A549 (cell line): ENCODE results near the gene WDR62. TPM values are rescaled to one million over a fixed set of nuclear protein-coding genes. Genes with fewer than 3 reads are reported as not detected.

Experiments used
- ATAC-seq, 2 experiments: fragments of 200-7000 bp in 1 of 2; fragments of >200 bp in 1 of 2; cut with Nextera tagmentation in 1 of 2; cut with Tn5 transposase in 1 of 2; 3 replicates each; pipeline versions ENCODE4 v1.8.0 to v1.9.1; 2018 to 2020; ENCODE audit warnings: mild to moderate bottlenecking in 1 of 2, moderate library complexity in 1 of 2
- CTCF ChIA-PET: fragments of 300-600 bp; sonication (Branson Sonifier 250); formaldehyde crosslinking; extraction: SDS; loops from one replicate; lab custom pipeline; 2021; ENCODE audit warnings: antibody characterized with exemption, inconsistent platforms; lab: Yijun Ruan, JAX
- POLR2A ChIA-PET: fragments of 350-600 bp; formaldehyde crosslinking; extraction: SDS; loops from one replicate; lab custom pipeline; 2021; ENCODE audit warnings: antibody characterized with exemption, inconsistent platforms; lab: Yijun Ruan, JAX
- DNase-seq, 2 experiments: peaks; one replicate each; pipeline versions ENCODE4 v3.0.0 to v3.0.0-alpha.2; 2011 to 2016; ENCODE audit warnings: low read depth in 1 of 2, low spot score in 1 of 2
- FAIRE-seq: peaks from 2 replicates; lab custom pipeline; 2011; peaks lifted over from hg19 to GRCh38; lab: Jason Lieb, UNC
- H3K27ac ChIP-seq, 2 experiments: fragments of >200 bp; sonication (Bioruptor Twin); formaldehyde crosslinking; 3 replicates each; pipeline ENCODE4 v1.5.1; 2016 to 2017
- H3K4me1 ChIP-seq: fragments of >200 bp; sonication (Bioruptor Twin); formaldehyde crosslinking; 3 replicates; pipeline ENCODE4 v1.6.1; 2016
- H3K4me2 ChIP-seq: fragments of >200 bp; sonication (Bioruptor Twin); formaldehyde crosslinking; 3 replicates; pipeline ENCODE4 v1.6.1; 2016
- H3K4me3 ChIP-seq: fragments of >200 bp; sonication (Bioruptor Twin); formaldehyde crosslinking; 3 replicates; pipeline ENCODE4 v1.5.1; 2016
- H3K9me3 ChIP-seq: fragments of >200 bp; sonication (Bioruptor Twin); formaldehyde crosslinking; 3 replicates; pipeline ENCODE4 v1.6.1; 2016
- ATOH8 ChIP-seq: fragments of 250-450 bp; sonication (Bioruptor Pico); IDR thresholded peaks from 2 replicates; pipeline ENCODE4 v1.5.0; 2020; ENCODE audit warnings: low read depth, mild to moderate bottlenecking, moderate library complexity
- CBX2 ChIP-seq: fragments of 200-600 bp; sonication (generic); IDR thresholded peaks from 2 replicates; pipeline ENCODE4 v1.6.1; 2016; ENCODE audit warnings: low read depth, mild to moderate bottlenecking, borderline replicate concordance
- CEBPB ChIP-seq, 2 experiments: fragments of >200 bp in 1 of 2; sonication (Bioruptor Twin) in 1 of 2; formaldehyde crosslinking in 1 of 2; IDR thresholded peaks; 2 replicates each; pipeline ENCODE4 v1.6.1; 2012 to 2016
- CHD2 ChIP-seq: fragments of 150-350 bp; IDR thresholded peaks from 2 replicates; pipeline ENCODE4 v1.6.1; 2014; ENCODE audit warnings: low read length; ENCODE audit not compliant: partially characterized antibody
- E2F6 ChIP-seq: IDR thresholded peaks from 2 replicates; pipeline ENCODE4 v1.6.1; 2012; ENCODE audit warnings: low read depth, borderline replicate concordance
- EHF ChIP-seq: fragments of 250-450 bp; sonication (Bioruptor Pico); IDR thresholded peaks from 2 replicates; pipeline ENCODE4 v1.5.0; 2020; ENCODE audit warnings: mild to moderate bottlenecking
- GATA3 ChIP-seq: IDR thresholded peaks from 2 replicates; pipeline ENCODE4 v1.6.1; 2012; ENCODE audit warnings: borderline replicate concordance
- HDAC2 ChIP-seq: fragments of 200-600 bp; sonication (generic); IDR thresholded peaks from 2 replicates; pipeline ENCODE4 v1.6.1; 2016
- HOXB13 ChIP-seq: fragments of 250-450 bp; sonication (Bioruptor Pico); IDR thresholded peaks from 2 replicates; pipeline ENCODE4 v1.5.0; 2020; ENCODE audit warnings: low read depth, mild to moderate bottlenecking, moderate library complexity
- HOXB5 ChIP-seq: fragments of 250-450 bp; sonication (Bioruptor Pico); IDR thresholded peaks from 2 replicates; pipeline ENCODE4 v1.5.0; 2020; ENCODE audit warnings: mild to moderate bottlenecking, moderate library complexity
- KDM5A ChIP-seq: fragments of 200-600 bp; sonication (generic); IDR thresholded peaks from 2 replicates; pipeline ENCODE4 v1.6.1; 2016; ENCODE audit warnings: antibody characterized with exemption, mild to moderate bottlenecking
- MAFK ChIP-seq: fragments of 450-650 bp; IDR thresholded peaks from 2 replicates; pipeline ENCODE4 v1.6.1; 2014; ENCODE audit not compliant: partially characterized antibody
- MYC ChIP-seq: IDR thresholded peaks from 2 replicates; pipeline ENCODE4 v1.6.1; 2012; ENCODE audit warnings: mild to moderate bottlenecking, inconsistent platforms, low read length, improper control_type of control experiment, borderline replicate concordance
- NFE2L2 ChIP-seq: fragments of 150-350 bp; conservative IDR thresholded peaks from 2 replicates; pipeline ENCODE4 v1.6.1; 2014; ENCODE audit warnings: low read length
- NPAS2 ChIP-seq: fragments of 250-450 bp; sonication (Bioruptor Pico); IDR thresholded peaks from 2 replicates; pipeline ENCODE4 v1.8.0; 2022; ENCODE audit warnings: mild to moderate bottlenecking, moderate library complexity, borderline replicate concordance
- NR3C1 ChIP-seq: fragments of >200 bp; sonication (Bioruptor Twin); formaldehyde crosslinking; IDR thresholded peaks from 3 replicates; pipeline ENCODE4 v1.6.1; 2017
- PHF8 ChIP-seq: fragments of 200-600 bp; sonication (generic); IDR thresholded peaks from 2 replicates; pipeline ENCODE4 v1.6.1; 2016; ENCODE audit warnings: low read depth, mild to moderate bottlenecking, antibody characterized with exemption, moderate library complexity, borderline replicate concordance
- POLR2A ChIP-seq: IDR thresholded peaks from 2 replicates; pipeline ENCODE4 v1.6.1; 2012; ENCODE audit warnings: mild to moderate bottlenecking, low read length
- POLR2AphosphoS2 ChIP-seq: conservative IDR thresholded peaks from 2 replicates; pipeline ENCODE4 v1.6.1; 2012; ENCODE audit warnings: low read length, improper control_type of control experiment, inconsistent platforms
- RAD21 ChIP-seq, 2 experiments: fragments of >200 bp in 1 of 2; sonication (Bioruptor Twin) in 1 of 2; formaldehyde crosslinking in 1 of 2; IDR thresholded peaks in 1 of 2; conservative IDR thresholded peaks in 1 of 2; 2 replicates in 1 of 2; 3 replicates in 1 of 2; pipeline ENCODE4 v1.6.1; 2012 to 2018; ENCODE audit warnings: inconsistent platforms in 1 of 2
- RARB ChIP-seq: fragments of 250-450 bp; sonication (Bioruptor Pico); IDR thresholded peaks from 2 replicates; pipeline ENCODE4 v1.8.0; 2021; ENCODE audit warnings: mild to moderate bottlenecking, moderate library complexity
- RFX5 ChIP-seq: fragments of 450-650 bp; IDR thresholded peaks from 2 replicates; pipeline ENCODE4 v1.7.1; 2014; ENCODE audit warnings: antibody characterized with exemption, mild to moderate bottlenecking, moderate library complexity
- RNF2 ChIP-seq: fragments of 200-600 bp; sonication (generic); IDR thresholded peaks from 2 replicates; pipeline ENCODE4 v1.6.1; 2016; ENCODE audit warnings: low read depth, mild to moderate bottlenecking, antibody characterized with exemption, moderate library complexity, borderline replicate concordance
- SMC3 ChIP-seq: fragments of >200 bp; sonication (Bioruptor Twin); formaldehyde crosslinking; IDR thresholded peaks from 3 replicates; pipeline ENCODE4 v1.6.1; 2018; ENCODE audit warnings: inconsistent platforms
- TFCP2L1 ChIP-seq: fragments of 250-450 bp; sonication (Bioruptor Pico); IDR thresholded peaks from 2 replicates; pipeline ENCODE4 v1.5.0; 2021; ENCODE audit warnings: mild to moderate bottlenecking
- TP53 ChIP-seq: fragments of 250-450 bp; sonication (Bioruptor Pico); IDR thresholded peaks from 2 replicates; pipeline ENCODE4 v1.5.0; 2021; ENCODE audit warnings: mild to moderate bottlenecking, moderate library complexity
- ZC3H11A ChIP-seq: fragments of 450-650 bp; IDR thresholded peaks from 2 replicates; pipeline ENCODE4 v1.6.1; 2014; ENCODE audit warnings: antibody characterized with exemption, mild to moderate bottlenecking
- ZNF302 ChIP-seq: fragments of 250-450 bp; sonication (Bioruptor Pico); IDR thresholded peaks from 2 replicates; pipeline ENCODE4 v1.9.0; 2021; ENCODE audit warnings: inconsistent platforms, mild to moderate bottlenecking, moderate library complexity
- WGBS: methylation state at CpG from one replicate; pipeline ENCODE4 v1.1.6; 2017; ENCODE audit errors: missing lambda C conversion rate; 5-methylcytosine and 5-hydroxymethylcytosine counted together
- polyA plus RNA-seq, 4 experiments: library from polyadenylated mRNA; depleted of rRNA in 3 of 4; stranded (reverse); fragments of >200 nt; fragmentation: RNase III in 1 of 4; extraction: RNeasy Plus Mini Kit Qiagen cat#74134 plus additional on column Dnase treatment in 1 of 4; gene quantifications; 2 replicates in 3 of 4; 3 replicates in 1 of 4; pipeline ENCODE4 v1.2.3, GENCODE V29; 2011 to 2017
- TF ChIP-seq, protein P1 (sequence below): fragments of 200-600 bp; sonication (generic); IDR thresholded peaks from 2 replicates; pipeline ENCODE4 v1.6.1; 2016; ENCODE audit warnings: antibody characterized with exemption, mild to moderate bottlenecking, moderate library complexity
- TF ChIP-seq, protein P2 (sequence below): fragments of 250-450 bp; sonication (Bioruptor Pico); IDR thresholded peaks from 2 replicates; pipeline ENCODE4 v1.5.0; 2021; ENCODE audit warnings: mild to moderate bottlenecking, moderate library complexity, borderline replicate concordance

The WDR62 gene
- polyA plus RNA-seq, 2 of the 4 experiments (the other 2 are of a cell fraction) = 15.5 to 32.9 TPM

- TF ChIP-seq ZC3H11A (no peak), CHD2 (peak; percentile 68), SMC3 (peak; percentile 22; the same call in 1 of the 3 replicates), TP53 (CRISPR knock-in tag) (peak; percentile 60; the same call in 1 of the 2 replicates), PHF8 (no peak; the same call in 1 of the 2 replicates), POLR2A (peak; percentile 93), NR3C1 (no peak), NFE2L2 (no peak), MYC (peak; percentile 77), KDM5A (no peak), CEBPB (IDR thresholded peaks at IDR 0.05) (0 out of 4 replicates have a peak, but pooled peaks of 1 of the 2 experiments have one; percentile 53), E2F6 (peak; percentile 24; the same call in 1 of the 2 replicates), RNF2 (no peak), MAFK (peak; percentile 91), GATA3 (no peak), HOXB5 (CRISPR knock-in tag) (peak; percentile 27; the same call in 1 of the 2 replicates), CBX2 (no peak), HOXB13 (no peak), HDAC2 (no peak), RAD21 (conservative IDR thresholded peaks at IDR 0.05 in 1 of 2, IDR thresholded peaks at IDR 0.05 in 1 of 2) (peak in 1 of 2 experiments; percentile 17; a peak in 2 of 5 replicates)
- TF ChIP-seq, protein P1, sequence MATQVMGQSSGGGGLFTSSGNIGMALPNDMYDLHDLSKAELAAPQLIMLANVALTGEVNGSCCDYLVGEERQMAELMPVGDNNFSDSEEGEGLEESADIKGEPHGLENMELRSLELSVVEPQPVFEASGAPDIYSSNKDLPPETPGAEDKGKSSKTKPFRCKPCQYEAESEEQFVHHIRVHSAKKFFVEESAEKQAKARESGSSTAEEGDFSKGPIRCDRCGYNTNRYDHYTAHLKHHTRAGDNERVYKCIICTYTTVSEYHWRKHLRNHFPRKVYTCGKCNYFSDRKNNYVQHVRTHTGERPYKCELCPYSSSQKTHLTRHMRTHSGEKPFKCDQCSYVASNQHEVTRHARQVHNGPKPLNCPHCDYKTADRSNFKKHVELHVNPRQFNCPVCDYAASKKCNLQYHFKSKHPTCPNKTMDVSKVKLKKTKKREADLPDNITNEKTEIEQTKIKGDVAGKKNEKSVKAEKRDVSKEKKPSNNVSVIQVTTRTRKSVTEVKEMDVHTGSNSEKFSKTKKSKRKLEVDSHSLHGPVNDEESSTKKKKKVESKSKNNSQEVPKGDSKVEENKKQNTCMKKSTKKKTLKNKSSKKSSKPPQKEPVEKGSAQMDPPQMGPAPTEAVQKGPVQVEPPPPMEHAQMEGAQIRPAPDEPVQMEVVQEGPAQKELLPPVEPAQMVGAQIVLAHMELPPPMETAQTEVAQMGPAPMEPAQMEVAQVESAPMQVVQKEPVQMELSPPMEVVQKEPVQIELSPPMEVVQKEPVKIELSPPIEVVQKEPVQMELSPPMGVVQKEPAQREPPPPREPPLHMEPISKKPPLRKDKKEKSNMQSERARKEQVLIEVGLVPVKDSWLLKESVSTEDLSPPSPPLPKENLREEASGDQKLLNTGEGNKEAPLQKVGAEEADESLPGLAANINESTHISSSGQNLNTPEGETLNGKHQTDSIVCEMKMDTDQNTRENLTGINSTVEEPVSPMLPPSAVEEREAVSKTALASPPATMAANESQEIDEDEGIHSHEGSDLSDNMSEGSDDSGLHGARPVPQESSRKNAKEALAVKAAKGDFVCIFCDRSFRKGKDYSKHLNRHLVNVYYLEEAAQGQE = no peak
- TF ChIP-seq, protein P2, sequence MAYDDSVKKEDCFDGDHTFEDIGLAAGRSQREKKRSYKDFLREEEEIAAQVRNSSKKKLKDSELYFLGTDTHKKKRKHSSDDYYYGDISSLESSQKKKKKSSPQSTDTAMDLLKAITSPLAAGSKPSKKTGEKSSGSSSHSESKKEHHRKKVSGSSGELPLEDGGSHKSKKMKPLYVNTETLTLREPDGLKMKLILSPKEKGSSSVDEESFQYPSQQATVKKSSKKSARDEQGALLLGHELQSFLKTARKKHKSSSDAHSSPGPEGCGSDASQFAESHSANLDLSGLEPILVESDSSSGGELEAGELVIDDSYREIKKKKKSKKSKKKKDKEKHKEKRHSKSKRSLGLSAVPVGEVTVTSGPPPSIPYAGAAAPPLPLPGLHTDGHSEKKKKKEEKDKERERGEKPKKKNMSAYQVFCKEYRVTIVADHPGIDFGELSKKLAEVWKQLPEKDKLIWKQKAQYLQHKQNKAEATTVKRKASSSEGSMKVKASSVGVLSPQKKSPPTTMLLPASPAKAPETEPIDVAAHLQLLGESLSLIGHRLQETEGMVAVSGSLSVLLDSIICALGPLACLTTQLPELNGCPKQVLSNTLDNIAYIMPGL (CRISPR knock-in tag) = no peak
These were observed 471 bp upstream of the WDR62 start, which contains the start of gene THAP8 (continued) for GRCh38 chr19:36054119-36054732.

DNA sequence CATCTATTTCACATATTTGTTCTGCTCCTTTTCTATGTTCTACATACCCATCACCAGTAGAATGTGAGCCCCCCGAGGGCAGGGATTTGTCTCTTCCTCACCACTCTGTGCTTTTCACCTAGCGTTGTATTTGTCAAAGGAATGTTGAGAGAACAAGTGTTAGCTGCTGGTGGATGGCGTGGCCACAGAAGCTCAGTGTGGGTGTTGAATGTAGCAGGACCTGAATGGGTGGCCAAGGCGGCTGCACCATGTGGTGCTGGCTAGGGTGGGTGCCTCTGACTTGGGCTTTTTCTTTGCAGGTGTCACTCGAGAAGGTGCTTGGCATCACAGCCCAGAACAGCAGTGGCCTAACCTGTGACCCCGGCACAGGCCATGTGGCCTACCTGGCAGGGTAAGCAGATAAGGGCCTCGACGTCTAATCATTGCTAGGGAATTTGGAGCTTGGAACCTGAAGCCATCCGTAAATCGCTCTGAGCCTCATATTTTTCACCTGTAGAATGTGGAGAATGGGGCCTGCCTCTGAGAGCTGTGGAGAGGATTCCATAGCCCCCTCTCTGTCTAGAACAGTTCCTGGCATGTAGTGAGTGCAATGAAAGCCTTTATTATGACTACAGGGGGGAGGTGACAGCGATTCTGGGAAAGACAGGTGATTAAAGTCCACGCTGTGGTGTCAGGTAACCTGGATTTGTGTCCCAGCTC is 3.9 kb downstream of the WDR62 start:
- 92% methylated on average over 12 of the region's 12 CpGs for WGBS
- no peak for FAIRE-seq

More for the DNA sequence above, 3.9 kb downstream of the WDR62 start:
- no peak overlapping the region for H3K4me3 ChIP-seq
- no peak overlapping the region for H3K4me2 ChIP-seq
- ATAC-seq (no peak), DNase-seq (no peak)
- H3K9me3 ChIP-seq = no peaks in the 10 kb centered on the region
- ChIA-PET CTCF (interaction anchor here (0.5 to 11.9 kb wide), 17 partner anchors 8 to 366 kb away, joined by 3 to 157 read pairs (median 6); partner anchors contain the start of genes ALKBH6, OVOL3, POLR2I and TBCB), POLR2A (interaction anchor here (1.6 kb wide), 1 partner anchor 56 kb away, joined by 10 read pairs; the partner anchor contains the start of genes POLR2I and TBCB)
- peaks cover 16% of the 10 kb centered on the region for H3K4me1 ChIP-seq
- no peak for TF ChIP-seq ZNF302 (CRISPR knock-in tag)
- TF ChIP-seq TFCP2L1 = no peak
- no peak for TF ChIP-seq NPAS2
- no peak for TF ChIP-seq GATA3
- TF ChIP-seq ATOH8 = no peak
- TF ChIP-seq RARB = no peak
- no peak for TF ChIP-seq POLR2AphosphoS2
- TF ChIP-seq RFX5 = no peak
- no peak for TF ChIP-seq CHD2
- TF ChIP-seq EHF (CRISPR knock-in tag) = no peak
- no peak overlapping the region for H3K27ac ChIP-seq
